K562 (cell line): Measurements from ENCODE around the gene TMEM217. TPM values are rescaled to one million over a fixed set of nuclear protein-coding genes. Genes with fewer than 3 reads are reported as not detected.

Experiments used
- CBX5 ChIP-seq: IDR thresholded peaks from 2 replicates; pipeline ENCODE4 v1.6.1; 2014; ENCODE audit warnings: low read depth, borderline replicate concordance
- FOS ChIP-seq: IDR thresholded peaks from 3 replicates; pipeline ENCODE4 v1.6.1; 2011; ENCODE audit not compliant: insufficient read length; ENCODE audit errors: extremely low read depth
- HNRNPLL ChIP-seq: fragments of 200-400 bp; formaldehyde crosslinking; IDR thresholded peaks from 2 replicates; pipeline ENCODE4 v1.6.1; 2017; ENCODE audit warnings: low read length, low read depth, mild to moderate bottlenecking; ENCODE audit not compliant: poor library complexity, severe bottlenecking
- KAT2B ChIP-seq: IDR thresholded peaks from one replicate; pipeline ENCODE4 v1.6.1; 2012; ENCODE audit warnings: low read depth, mild to moderate bottlenecking, control low read depth, inconsistent platforms, low read length, moderate library complexity
- MAFG ChIP-seq: fragments of 450-650 bp; conservative IDR thresholded peaks from 2 replicates; pipeline ENCODE4 v1.6.1; 2016; ENCODE audit warnings: missing genetic modification characterization, missing compliant biosample characterization
- MBD2 ChIP-seq: sonication (generic); IDR thresholded peaks from 2 replicates; pipeline ENCODE4 v1.6.1; 2016; ENCODE audit warnings: low read depth, borderline replicate concordance
- MCM5 ChIP-seq: fragments of 450-650 bp; IDR thresholded peaks from 2 replicates; pipeline ENCODE4 v1.6.1; 2016; ENCODE audit warnings: low read depth
- NCOA4 ChIP-seq: fragments of 450-650 bp; IDR thresholded peaks from 2 replicates; pipeline ENCODE4 v1.6.1; 2018; ENCODE audit warnings: mild to moderate bottlenecking; ENCODE audit not compliant: partially characterized antibody
- RBM17 ChIP-seq: fragments of 200-400 bp; formaldehyde crosslinking; IDR thresholded peaks from 2 replicates; pipeline ENCODE4 v1.6.1; 2017; ENCODE audit warnings: low read depth, mild to moderate bottlenecking, low read length, borderline replicate concordance
- RFX7 ChIP-seq: fragments of 250-450 bp; sonication (Bioruptor Pico); IDR thresholded peaks from 2 replicates; pipeline ENCODE4 v1.5.1; 2021; ENCODE audit warnings: mild to moderate bottlenecking
- SIN3B ChIP-seq: fragments of 450-650 bp; IDR thresholded peaks from 2 replicates; pipeline ENCODE4 v1.6.1; 2017; ENCODE audit warnings: low read depth, mild to moderate bottlenecking, moderate library complexity
- SRSF3 ChIP-seq: fragments of 200-400 bp; formaldehyde crosslinking; IDR thresholded peaks from 2 replicates; pipeline ENCODE4 v1.6.1; 2016; ENCODE audit warnings: mild to moderate bottlenecking, low read length, moderate library complexity; ENCODE audit not compliant: insufficient read depth
- XRCC4 ChIP-seq: IDR thresholded peaks from one replicate; pipeline ENCODE4 v1.6.1; 2011; ENCODE audit not compliant: insufficient read depth, insufficient read length; ENCODE audit errors: extremely low read depth
- ZBTB8A ChIP-seq: fragments of 450-650 bp; IDR thresholded peaks from 2 replicates; pipeline ENCODE4 v1.6.1; 2018; ENCODE audit warnings: mild to moderate bottlenecking, moderate library complexity; ENCODE audit not compliant: partially characterized antibody
- ZKSCAN3 ChIP-seq: fragments of 250-450 bp; sonication (Bioruptor Pico); IDR thresholded peaks from 2 replicates; pipeline ENCODE4 v1.4.0; 2020
- ZNF175 ChIP-seq: fragments of 200-800 bp; sonication (Bioruptor generic); IDR thresholded peaks from 2 replicates; pipeline ENCODE4 v1.6.1; 2016; ENCODE audit warnings: low read depth, mild to moderate bottlenecking, missing genetic modification characterization, missing compliant biosample characterization
- ZNF384 ChIP-seq: IDR thresholded peaks from 2 replicates; pipeline ENCODE4 v1.6.1; 2012; ENCODE audit warnings: low read depth, low read length, improper control_type of control experiment
- ZNF79 ChIP-seq: fragments of 250-450 bp; sonication (Bioruptor Pico); IDR thresholded peaks from 2 replicates; pipeline ENCODE4 v1.4.0; 2020; ENCODE audit warnings: low read depth, mild to moderate bottlenecking, moderate library complexity
- ZSCAN29 ChIP-seq: fragments of 450-650 bp; IDR thresholded peaks from 2 replicates; pipeline ENCODE4 v1.6.1; 2017
- polyA plus RNA-seq, 8 experiments: library from polyadenylated mRNA; depleted of rRNA in 4 of 8; stranded (reverse) in 5 of 8; unstranded in 3 of 8; fragments of >200 nt; fragmentation: Nextera tagmentation in 2 of 8; fragmentation: Illumina TruSeq in 1 of 8; extraction: Ambion mirVana in 2 of 8; extraction: Trizol in 1 of 8; gene quantifications; 2 replicates each; pipeline versions ENCODE4 v1.2.1 to v1.2.3, GENCODE V29; 2011 to 2014; ENCODE audit warnings: inconsistent platforms in 1 of 8, missing spikeins in 1 of 8
- total RNA-seq, 7 experiments: library from RNA; depleted of rRNA in 6 of 7; stranded (reverse); fragments of >200 nt in 6 of 7; fragmentation: Illumina TruSeq in 2 of 7; extraction: Trizol in 2 of 7; gene quantifications; 2 replicates each; pipeline versions ENCODE4 v1.2.1 to v1.2.3, GENCODE V29; 2011 to 2021; ENCODE audit warnings: low replicate concordance in 1 of 7
- TF ChIP-seq, protein P1 (sequence below): fragments of 250-450 bp; sonication (Bioruptor Pico); IDR thresholded peaks from 2 replicates; pipeline ENCODE4 v1.8.0; 2022; ENCODE audit warnings: inconsistent platforms
- TF ChIP-seq, protein P2 (sequence below): sonication (generic); formaldehyde crosslinking; IDR thresholded peaks from 2 replicates; pipeline ENCODE4 v1.8.0; 2022; ENCODE audit warnings: mild to moderate bottlenecking, low read depth, missing genetic modification reagents
- TF ChIP-seq, protein P3 (sequence below): sonication (generic); formaldehyde crosslinking; IDR thresholded peaks from 2 replicates; pipeline ENCODE4 v1.9.0; 2022; ENCODE audit warnings: mild to moderate bottlenecking, missing genetic modification reagents
- TF ChIP-seq, protein P4 (sequence below): fragments of 250-450 bp; sonication (Bioruptor Pico); IDR thresholded peaks from 2 replicates; pipeline ENCODE4 v1.4.0; 2020; ENCODE audit warnings: borderline replicate concordance
- TF ChIP-seq, protein P5 (sequence below): fragments of 250-450 bp; sonication (Bioruptor Pico); IDR thresholded peaks from 2 replicates; pipeline ENCODE4 v1.9.0; 2021; ENCODE audit warnings: mild to moderate bottlenecking

Gene TMEM217
- total and polyA plus RNA-seq, 9 of the 15 experiments (the other 6 are each of a cell fraction or from before 2014, with no cell fraction given), result 1.3 to 8.0 (median 1.9) TPM

DNA sequence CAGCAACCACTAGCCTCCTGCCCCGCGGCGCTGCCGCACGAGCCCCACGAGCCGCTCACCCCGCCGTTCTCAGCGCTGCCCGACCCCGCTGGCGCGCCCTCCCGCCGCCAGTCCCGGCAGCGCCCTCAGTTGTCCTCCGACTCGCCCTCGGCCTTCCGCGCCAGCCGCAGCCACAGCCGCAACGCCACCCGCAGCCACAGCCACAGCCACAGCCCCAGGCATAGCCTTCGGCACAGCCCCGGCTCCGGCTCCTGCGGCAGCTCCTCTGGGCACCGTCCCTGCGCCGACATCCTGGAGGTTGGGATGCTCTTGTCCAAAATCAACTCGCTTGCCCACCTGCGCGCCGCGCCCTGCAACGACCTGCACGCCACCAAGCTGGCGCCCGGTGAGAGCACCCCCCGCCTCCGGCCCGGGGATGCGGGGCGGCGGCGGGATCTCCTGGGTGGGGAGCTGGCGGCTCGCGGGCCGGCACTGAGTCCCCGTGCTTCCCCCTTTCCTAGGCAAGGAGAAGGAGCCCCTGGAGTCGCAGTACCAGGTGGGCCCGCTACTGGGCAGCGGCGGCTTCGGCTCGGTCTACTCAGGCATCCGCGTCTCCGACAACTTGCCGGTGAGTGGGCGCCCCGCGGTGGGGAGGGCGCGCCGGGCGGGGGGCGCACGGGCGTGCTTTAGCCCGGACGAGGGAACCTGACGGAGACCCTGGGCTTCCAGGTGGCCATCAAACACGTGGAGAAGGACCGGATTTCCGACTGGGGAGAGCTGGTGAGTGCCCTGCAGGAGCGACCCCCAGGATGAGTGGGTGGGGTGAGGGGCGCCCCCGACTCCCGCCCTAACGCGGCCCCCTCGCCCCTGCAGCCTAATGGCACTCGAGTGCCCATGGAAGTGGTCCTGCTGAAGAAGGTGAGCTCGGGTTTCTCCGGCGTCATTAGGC is 87.4 kb downstream of the TMEM217 start (continued):
- TF ChIP-seq, protein P1, sequence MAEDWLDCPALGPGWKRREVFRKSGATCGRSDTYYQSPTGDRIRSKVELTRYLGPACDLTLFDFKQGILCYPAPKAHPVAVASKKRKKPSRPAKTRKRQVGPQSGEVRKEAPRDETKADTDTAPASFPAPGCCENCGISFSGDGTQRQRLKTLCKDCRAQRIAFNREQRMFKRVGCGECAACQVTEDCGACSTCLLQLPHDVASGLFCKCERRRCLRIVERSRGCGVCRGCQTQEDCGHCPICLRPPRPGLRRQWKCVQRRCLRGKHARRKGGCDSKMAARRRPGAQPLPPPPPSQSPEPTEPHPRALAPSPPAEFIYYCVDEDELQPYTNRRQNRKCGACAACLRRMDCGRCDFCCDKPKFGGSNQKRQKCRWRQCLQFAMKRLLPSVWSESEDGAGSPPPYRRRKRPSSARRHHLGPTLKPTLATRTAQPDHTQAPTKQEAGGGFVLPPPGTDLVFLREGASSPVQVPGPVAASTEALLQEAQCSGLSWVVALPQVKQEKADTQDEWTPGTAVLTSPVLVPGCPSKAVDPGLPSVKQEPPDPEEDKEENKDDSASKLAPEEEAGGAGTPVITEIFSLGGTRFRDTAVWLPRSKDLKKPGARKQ, result no peak
- TF ChIP-seq SRSF3 (peak; percentile 94), CBX5 (no peak), FOS (no peak), ZSCAN29 (0 out of 2 replicates have a peak, but pooled peaks have one; percentile 17), MBD2 (no peak), ZNF175 (CRISPR knock-in tag) (peak; percentile 57; the same call in 1 of the 2 replicates), KAT2B (no peak), MCM5 (no peak), RBM17 (no peak), SIN3B (no peak), MAFG (tag) (no peak), ZKSCAN3 (no peak), ZNF79 (no peak), NCOA4 (no peak), HNRNPLL (peak; percentile 13), ZBTB8A (no peak), XRCC4 (no peak), ZNF384 (no peak), RFX7 (CRISPR knock-in tag) (no peak)
- TF ChIP-seq, protein P2, sequence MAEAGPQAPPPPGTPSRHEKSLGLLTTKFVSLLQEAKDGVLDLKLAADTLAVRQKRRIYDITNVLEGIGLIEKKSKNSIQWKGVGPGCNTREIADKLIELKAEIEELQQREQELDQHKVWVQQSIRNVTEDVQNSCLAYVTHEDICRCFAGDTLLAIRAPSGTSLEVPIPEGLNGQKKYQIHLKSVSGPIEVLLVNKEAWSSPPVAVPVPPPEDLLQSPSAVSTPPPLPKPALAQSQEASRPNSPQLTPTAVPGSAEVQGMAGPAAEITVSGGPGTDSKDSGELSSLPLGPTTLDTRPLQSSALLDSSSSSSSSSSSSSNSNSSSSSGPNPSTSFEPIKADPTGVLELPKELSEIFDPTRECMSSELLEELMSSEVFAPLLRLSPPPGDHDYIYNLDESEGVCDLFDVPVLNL (CRISPR knock-in tag), result 0 out of 2 replicates have a peak, but pooled peaks have one; percentile 63
- TF ChIP-seq, protein P3, sequence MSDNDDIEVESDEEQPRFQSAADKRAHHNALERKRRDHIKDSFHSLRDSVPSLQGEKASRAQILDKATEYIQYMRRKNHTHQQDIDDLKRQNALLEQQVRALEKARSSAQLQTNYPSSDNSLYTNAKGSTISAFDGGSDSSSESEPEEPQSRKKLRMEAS (CRISPR knock-in tag), result no peak
- TF ChIP-seq, protein P4, sequence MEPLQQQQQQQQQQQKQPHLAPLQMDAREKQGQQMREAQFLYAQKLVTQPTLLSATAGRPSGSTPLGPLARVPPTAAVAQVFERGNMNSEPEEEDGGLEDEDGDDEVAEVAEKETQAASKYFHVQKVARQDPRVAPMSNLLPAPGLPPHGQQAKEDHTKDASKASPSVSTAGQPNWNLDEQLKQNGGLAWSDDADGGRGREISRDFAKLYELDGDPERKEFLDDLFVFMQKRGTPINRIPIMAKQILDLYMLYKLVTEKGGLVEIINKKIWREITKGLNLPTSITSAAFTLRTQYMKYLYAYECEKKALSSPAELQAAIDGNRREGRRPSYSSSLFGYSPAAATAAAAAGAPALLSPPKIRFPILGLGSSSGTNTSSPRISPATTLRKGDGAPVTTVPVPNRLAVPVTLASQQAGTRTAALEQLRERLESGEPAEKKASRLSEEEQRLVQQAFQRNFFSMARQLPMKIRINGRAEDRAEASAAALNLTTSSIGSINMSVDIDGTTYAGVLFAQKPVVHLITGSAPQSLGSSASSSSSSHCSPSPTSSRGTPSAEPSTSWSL, result no peak; the same call in 1 of the 2 replicates
- TF ChIP-seq, protein P5, sequence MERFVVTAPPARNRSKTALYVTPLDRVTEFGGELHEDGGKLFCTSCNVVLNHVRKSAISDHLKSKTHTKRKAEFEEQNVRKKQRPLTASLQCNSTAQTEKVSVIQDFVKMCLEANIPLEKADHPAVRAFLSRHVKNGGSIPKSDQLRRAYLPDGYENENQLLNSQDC, result no peak
